ENCODE results near the gene ABHD5.

The ABHD5 gene

DNA sequence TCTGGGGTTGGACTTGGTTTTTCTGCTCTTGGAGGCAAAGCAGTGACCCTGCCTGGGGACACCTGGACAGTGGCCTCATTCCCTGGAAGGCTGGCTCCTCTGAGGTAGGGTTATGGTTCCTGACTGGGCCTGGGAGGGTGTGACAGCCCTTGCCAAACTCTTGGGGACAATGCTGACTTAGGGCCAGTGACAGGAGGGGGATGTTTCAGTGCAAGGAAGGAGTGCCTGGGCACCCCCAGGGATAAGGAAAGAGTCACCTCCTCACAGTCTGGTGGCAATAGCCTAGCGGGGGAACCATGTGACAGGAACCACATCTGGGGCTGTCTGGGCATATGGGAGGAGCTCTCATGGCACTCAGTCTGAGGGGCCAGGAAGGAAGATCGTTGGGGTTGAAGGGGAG is 91.8 kb downstream of the ABHD5 start:
- DNase-seq (ENCODE audit: low spot score): no peak

All from D341Med (cell line).